Erythroblast (primary cell): Measurements from ENCODE around the gene LSAMP.
"Not testable (repeated sequence)": the region's sequence is repeated elsewhere in the genome, so short reads cannot be mapped to it uniquely, and the experiment has no call there.

Experiments used
- DNase-seq, 2 experiments: peaks; one replicate each; lab custom pipeline; 2025; lab: John Stamatoyannopoulos, UW
- GATA1 ChIP-seq: IDR thresholded peaks from 2 replicates; pipeline ENCODE4 v1.6.1; 2011; ENCODE audit warnings: low read depth, mild to moderate bottlenecking, control low read depth, low read length, moderate library complexity
- POLR2A ChIP-seq: IDR thresholded peaks from 2 replicates; pipeline ENCODE4 v1.6.1; 2011; ENCODE audit warnings: mild to moderate bottlenecking, low read length

Gene LSAMP

DNA sequence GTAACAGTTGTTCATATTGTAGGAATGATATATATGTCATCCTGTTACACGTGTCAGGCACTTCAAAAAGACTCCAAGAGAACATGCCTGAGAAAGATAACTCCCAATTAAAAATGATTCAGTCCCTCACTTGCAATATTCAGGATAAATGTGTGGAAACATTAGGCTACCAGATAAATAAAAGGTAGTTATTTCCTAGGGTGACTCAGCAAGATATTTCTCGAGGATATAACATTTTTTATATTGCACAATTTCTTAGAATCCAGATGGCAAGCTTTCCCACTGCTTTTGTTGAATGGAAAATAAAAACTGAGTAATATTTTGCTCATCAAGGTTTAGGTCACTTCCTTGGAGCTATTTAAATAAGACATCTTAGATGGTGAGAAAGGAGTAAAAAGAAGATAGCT, 640.6 kb downstream of the LSAMP start:
- no peak for DNase-seq
- no peak for TF ChIP-seq POLR2A
- no peak for TF ChIP-seq GATA1

DNA sequence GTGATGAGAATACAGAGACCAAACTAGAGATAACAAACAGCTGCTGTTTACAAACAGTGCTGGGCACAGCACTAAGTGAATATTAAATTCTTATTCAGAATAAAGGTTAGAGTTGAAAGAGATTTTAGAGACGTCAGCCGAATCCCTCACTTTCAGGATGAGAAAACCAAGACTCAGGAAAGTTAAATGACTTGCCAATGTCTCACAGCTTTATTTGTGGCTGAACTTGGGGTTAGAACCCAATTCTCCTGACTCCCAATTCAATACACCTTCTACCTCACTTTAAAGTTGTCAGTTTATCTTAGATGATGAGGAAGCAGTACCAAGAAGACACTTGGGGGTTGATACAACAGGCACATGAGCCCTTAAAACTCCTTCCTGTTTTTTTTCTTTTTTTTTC, 641.1 kb downstream of the LSAMP start:
- TF ChIP-seq POLR2A: no peak
- TF ChIP-seq GATA1: no peak
- DNase-seq: no peak

DNA sequence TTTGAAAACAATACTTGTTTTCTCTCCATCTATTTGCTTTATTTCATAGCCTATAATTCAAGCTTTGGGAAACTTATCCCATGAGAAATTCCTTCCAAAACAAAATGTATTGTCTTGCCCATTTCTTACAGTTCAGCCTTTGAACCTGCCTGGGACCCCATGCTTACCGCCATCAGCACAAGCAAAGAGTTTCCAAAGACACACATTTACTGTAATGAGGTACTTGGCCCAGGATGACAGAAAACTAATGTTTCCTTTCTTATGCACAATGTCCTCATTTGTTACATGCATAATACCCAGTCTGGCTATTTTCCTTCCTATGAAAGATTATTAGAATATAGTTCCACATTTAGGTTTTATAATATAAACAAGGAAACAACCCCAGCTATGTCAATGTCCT, 641.6 kb downstream of the LSAMP start:
- TF ChIP-seq GATA1 (no peak), POLR2A (no peak)

DNA sequence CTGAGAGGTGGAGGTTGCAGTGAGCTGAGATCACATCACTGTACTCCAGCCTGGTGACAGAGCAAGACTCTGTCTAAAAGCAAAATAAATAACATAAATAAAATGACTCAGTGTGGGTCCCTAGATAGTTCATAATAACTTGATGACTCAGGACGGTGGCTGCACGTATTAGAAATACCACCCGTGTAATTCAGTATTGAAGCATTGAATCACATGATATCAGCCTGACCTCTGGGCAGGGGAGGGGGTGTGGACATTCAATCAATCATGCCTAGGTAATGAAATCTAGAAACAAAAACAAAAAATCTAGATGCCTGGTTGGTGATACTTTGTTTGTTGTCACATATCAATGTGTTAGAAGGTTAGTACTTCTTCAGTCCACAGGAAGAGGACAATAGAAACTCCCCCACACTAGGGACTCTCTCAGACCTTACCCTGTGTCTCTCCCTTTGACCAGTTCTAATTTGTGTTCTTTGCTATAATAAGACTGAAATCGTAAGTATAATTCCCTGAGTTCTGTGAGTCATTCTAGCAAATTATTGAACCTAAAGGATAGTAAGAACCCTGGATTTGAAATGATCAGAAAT, 644.7 kb downstream of the LSAMP start:
- TF ChIP-seq POLR2A: no peak
- TF ChIP-seq GATA1: no peak
- DNase-seq: no peak

More for the DNA sequence above, 641.6 kb downstream of the LSAMP start:
- no peak for DNase-seq

DNA sequence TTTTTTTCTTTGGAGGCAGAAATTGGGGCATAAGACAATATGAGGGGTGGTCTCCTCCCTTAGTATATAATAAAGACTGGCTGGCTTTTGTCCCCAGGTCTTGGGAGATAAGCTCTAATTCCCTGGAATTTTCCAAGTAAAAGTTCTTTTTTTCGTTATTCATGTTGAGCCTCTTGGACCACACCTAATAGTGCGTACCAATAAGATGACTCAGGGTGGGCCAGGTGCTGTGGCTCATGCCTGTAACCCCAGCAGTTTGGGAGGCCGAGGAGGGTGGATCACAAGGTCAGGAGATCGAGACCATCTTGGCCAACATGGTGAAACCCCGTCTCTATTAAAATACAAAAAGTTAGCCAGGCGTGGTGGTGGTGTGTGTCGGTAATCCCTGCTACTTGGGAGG, 645.2 kb downstream of the LSAMP start:
- DNase-seq: not testable (repeated sequence)

DNA sequence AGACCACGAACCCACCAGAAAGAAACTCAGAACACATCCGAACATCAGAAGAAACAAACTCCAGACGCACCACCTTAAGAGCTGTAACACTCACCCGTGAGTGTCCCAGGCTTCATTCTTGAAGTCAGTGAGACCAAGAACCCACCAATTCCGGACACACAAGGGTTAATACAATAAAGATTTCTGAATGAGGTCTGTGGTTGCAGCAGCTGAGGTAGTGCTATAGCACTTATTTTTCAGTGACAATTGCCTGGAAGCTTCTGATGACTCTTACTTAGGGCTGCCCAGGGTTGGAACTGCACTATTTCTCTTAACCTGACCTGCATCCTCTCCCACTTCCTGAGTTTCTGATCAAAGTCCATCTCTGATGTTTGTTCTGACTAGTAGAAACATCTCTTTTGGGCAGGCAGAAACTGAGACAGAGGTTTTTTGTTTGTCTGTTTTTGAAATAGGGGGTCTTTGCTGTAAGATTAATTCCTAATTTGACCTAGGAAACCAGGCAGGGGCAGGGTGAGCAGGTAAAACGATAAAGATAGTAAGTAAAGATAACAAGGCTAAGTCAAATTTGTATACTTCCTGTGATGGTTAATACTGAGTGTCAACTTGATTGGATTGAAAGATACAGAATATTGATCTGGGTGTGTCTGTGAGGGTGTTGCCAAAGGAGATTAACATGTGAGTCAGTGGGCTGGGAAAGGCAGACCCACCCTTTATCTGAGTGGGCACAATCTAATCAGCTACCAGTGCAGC, 652.9 kb downstream of the LSAMP start:
- DNase-seq: peak in 1 of 2 experiments; percentile 6
- no peak for TF ChIP-seq POLR2A
- no peak for TF ChIP-seq GATA1

DNA sequence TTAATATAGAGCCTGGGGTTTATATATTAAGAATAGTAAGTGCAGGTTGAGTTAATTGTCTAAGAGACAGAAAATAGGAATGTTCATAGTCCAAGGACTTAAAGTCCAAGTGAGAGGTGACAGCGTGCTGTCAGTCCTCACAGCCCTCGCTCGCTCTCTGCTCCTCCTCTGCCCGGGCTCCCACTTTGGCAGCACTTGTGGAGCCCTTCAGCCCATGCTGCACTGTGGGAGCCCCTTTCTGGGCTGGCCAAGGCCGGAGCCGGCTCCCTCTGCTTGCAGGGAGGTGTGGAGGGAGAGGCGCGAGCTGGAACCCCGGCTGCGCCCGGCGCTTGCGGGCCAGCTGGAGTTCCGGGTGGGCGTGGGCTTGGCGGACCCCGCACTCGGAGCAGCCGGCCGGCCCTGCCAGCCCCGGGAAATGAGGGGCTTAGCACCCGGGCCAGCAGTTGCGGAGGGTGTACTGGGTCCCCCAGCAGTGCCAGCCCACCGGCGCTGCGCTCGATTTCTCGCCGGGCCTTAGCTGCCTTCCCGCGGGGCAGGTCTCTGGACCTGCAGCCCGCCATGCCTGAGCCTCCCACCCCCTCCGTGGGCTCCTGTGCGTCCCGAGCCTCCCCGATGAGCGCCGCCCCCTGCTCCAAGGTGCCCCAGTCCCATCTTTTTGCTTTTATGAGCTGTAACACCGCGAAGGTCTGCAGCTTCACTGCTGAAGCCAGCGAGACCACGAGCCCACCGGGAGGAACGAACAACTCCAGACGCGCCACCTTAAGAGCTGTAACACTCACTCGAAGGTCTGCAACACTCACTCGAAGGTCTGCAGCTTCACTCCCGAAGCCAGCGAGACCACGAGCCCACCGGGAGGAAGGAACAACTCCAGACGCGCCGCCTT, 653.8 kb downstream of the LSAMP start:
- DNase-seq: not testable (repeated sequence)

DNA sequence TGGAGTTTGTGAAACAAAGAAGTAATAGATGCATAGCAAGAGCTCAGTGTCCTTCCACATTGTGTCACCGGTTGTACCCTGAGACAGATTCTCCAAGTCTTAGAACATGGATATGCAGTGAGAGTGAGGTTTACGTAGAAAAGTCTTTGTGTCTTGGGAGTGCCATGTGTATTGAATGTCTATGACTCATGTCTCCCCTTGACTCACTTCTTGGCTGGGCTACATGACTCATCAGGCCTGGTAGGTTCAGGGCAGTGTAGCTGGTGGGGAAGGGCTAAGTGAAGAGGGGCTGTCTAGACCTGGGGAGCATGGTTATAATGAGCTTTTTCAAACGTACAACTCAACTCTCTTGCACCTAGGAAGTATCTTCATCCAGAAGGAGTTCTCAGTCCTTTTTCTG, 654.5 kb downstream of the LSAMP start:
- DNase-seq: peak in 1 of 2 experiments; percentile 53

DNA sequence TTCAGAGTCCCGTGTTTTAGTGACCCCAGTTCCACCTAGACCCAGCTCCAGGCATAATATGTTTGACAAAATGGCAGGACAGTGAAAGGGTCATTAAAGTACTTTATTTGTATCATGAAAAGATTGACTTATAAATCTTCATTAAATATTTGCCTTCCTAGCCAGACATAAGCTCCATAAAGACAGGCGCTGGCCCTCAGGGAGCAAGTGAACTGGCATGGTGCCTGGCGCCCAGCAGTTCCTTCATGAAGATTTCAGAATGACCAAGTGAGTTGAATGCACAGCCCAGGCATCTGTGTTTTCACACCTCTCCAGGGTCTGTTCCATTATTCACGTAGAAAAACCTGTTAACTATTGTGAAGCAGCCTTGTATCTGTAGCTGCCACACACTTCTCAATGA, 655.8 kb downstream of the LSAMP start:
- DNase-seq: no peak
- TF ChIP-seq POLR2A: no peak
- TF ChIP-seq GATA1: no peak

More for the DNA sequence above, 654.5 kb downstream of the LSAMP start:
- no peak for TF ChIP-seq POLR2A
- no peak for TF ChIP-seq GATA1

DNA sequence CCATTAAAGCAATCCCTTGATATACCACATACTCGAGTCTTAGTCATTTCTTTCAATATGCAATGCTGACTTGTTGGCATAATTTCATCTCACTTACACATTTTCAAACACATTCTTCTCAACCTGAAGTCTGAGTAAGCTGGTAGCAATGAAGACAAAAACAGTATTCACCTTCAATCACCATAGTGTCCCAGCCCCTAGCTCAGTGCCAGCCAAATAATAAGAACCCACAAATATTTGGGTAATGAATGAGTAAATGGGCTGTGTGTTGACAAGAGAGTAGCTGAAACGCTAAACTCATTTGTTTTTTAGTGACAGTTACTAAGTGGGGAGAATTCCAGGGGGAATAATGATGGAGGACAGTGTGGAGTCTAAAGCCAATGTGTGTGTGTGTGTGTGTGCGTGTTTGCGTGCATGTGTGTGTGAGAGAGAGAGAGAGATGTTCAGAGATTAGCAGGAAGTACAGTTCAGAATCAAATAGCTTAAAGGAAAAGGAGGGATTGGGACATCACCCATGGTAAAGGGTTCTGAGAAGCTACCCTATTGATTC, 656.3 kb downstream of the LSAMP start:
- TF ChIP-seq POLR2A: no peak
- no peak for TF ChIP-seq GATA1
- no peak for DNase-seq

DNA sequence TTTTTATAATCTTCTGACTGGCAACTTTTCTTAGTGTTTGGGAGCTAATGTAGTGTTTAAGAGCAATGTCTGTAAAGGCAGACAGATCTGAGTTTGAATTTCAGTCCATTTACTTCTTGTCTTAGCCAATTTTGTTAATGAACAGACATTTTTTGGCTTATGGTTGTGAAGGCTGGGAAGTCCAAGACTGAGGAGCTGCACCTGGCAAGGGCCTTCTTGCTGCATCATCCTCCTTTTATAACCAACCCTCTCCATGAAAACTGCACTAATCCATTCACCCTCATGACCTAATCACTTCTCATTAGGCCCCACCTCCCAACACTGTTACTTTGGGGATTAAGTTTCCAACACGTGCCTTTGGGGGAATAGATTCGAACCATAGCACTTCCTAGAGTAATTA, 657.5 kb downstream of the LSAMP start:
- no peak for DNase-seq
- TF ChIP-seq POLR2A (no peak), GATA1 (no peak)

DNA sequence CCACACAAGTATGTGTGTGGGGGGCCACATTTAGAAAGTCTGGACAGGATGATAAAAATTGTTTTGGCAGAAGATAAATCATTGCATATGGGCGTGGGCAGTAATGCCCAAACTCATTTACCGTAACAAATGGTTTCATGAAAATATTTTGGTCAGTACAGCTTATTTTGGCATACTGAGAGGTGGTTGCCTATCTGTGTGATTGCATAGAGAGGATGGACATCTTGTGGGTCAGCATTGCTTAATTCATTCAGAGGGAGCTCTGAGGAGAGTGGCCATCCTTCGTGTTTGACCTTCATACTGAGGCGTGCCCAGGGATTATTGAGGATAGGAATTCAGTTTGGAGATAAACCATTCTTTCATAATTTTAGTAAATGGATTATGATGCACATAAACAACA, 659.5 kb downstream of the LSAMP start:
- DNase-seq: no peak
- TF ChIP-seq GATA1: no peak
- no peak for TF ChIP-seq POLR2A

DNA sequence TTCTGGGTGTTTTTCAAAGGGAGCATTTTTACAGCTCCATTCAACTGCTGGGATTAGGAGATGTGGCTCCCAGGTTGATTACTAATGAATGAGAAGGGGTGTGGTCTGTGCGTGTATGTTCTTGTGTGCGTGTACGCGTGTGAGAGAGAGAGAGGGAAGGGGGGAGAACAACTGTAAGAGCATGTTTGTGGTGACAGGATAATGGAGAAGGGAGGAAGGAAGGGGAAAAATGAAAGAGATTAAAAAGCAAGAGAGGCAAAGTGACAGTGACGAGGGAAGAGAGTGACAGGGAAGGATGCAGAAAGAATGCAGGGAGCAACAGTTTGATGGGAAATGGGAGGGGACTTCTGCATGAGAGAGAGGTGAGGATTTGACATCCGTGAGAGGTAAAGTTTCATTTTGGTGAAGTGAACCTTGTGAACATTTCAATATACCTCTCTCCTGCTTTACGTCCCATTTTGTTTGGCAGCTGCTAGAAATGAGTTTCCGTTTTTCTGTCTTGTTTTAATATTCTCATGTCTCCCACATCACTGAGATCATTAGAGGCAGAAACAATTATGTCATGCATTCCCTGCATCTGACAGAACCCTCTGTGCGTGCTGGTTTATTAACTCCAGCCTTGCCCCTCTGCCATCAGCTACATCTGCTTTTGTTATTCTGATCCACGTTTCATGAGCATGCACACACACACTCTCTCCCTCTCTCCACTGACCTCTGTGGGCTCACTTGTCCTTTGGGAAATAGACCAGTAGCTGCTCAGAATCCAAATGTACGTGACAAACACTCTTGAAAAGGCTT, 660.3 kb downstream of the LSAMP start:
- TF ChIP-seq GATA1 (no peak), POLR2A (no peak)
- peak in 1 of 2 experiments; percentile 26 for DNase-seq
